Islet of Langerhans (tissue), 1 donor: ENCODE data around the gene PGF.
"Not testable (repeated sequence)": the region's sequence is repeated elsewhere in the genome, so short reads cannot be mapped to it uniquely, and the experiment has no call there.

ENCODE experiments used
- FAIRE-seq: peaks from one replicate; lab custom pipeline; 2011; peaks lifted over from hg19 to GRCh38; lab: Jason Lieb, UNC

Gene PGF

GRCh38 chr14:74941676-74942097 is 13.7 kb downstream of the PGF start:
- no peak for FAIRE-seq

GRCh38 chr14:74940956-74941565 is 14.3 kb downstream of the PGF start:
- no peak for FAIRE-seq

GRCh38 chr14:74938531-74939495 is 16.6 kb downstream of the PGF start:
- no peak for FAIRE-seq

GRCh38 chr14:74937171-74937570 is 18.2 kb downstream of the PGF start:
- no peak for FAIRE-seq

- FAIRE-seq: no peak
These were observed 18.7 kb downstream of the PGF start for GRCh38 chr14:74936731-74937130.

GRCh38 chr14:74936151-74936550 is 19.2 kb downstream of the PGF start:
- no peak for FAIRE-seq

- FAIRE-seq: no peak
These were observed 20.1 kb downstream of the PGF start for GRCh38 chr14:74935360-74935680.

- FAIRE-seq: no peak
These were observed 20.7 kb downstream of the PGF start for GRCh38 chr14:74934476-74935359.

- FAIRE-seq: no peak
These were observed 21.4 kb downstream of the PGF start for GRCh38 chr14:74934041-74934440.

GRCh38 chr14:74932936-74933335 is 22.5 kb downstream of the PGF start:
- not testable (repeated sequence) for FAIRE-seq

GRCh38 chr14:74932401-74932901 is 22.9 kb downstream of the PGF start:
- no peak for FAIRE-seq

- not testable (repeated sequence) for FAIRE-seq
These were observed 23.7 kb downstream of the PGF start for GRCh38 chr14:74931744-74932143.

GRCh38 chr14:74929242-74929641 is 26.2 kb downstream of the PGF start:
- FAIRE-seq: no peak

GRCh38 chr14:74927225-74927624 is 28.2 kb downstream of the PGF start:
- no peak for FAIRE-seq

- FAIRE-seq: no peak
These were observed 31.3 kb downstream of the PGF start for GRCh38 chr14:74924061-74924460.

GRCh38 chr14:74922752-74923401 is 32.5 kb downstream of the PGF start, which contains the start of gene RPS6KL1:
RPS6KL1 (minus strand) TSS chr14:74923260; CDS start chr14:74921541, 1,719 bp downstream.
- no peak for FAIRE-seq

- FAIRE-seq: no peak
These were observed 33.2 kb downstream of the PGF start for GRCh38 chr14:74921987-74922751.

GRCh38 chr14:74921053-74921620 is 34.3 kb downstream of the PGF start:
- no peak for FAIRE-seq

GRCh38 chr14:74920281-74920680 is 35.1 kb downstream of the PGF start:
- FAIRE-seq: no peak

- no peak for FAIRE-seq
These were observed 35.8 kb downstream of the PGF start for GRCh38 chr14:74919421-74920165.
